ENCODE data around the gene CSTF1.

DNA sequence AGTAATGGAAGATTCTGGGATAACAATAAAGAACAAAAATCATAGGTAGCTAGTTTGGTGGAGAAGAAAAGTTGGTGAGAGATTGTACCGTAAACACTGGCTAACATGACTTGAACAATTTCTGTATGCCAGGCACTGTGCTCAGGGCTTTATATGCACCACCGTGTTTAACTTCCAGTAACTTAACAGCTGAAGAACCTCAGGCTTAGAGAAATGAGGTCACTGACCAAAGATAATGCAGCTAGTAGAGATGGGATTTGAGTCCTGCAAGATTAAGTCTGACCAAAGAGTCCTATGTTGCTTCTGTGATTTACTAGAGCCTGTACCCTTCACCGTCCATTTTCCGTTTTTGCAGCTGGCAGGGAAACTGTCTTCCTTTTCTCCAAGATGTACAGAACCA, 2.7 kb downstream of the CSTF1 start:
- TF ChIP-seq BHLHE40 (IDR thresholded peaks at IDR 0.05; ENCODE audit: borderline replicate concordance) (no peak), L3MBTL2 (conservative IDR thresholded peaks at IDR 0.05) (no peak)

Data from HEK293T (cell line).